Duodenal mucosa (tissue), 2 donors: ENCODE measurements around the gene TBC1D14.
A peak's percentile ranks its signal among the peaks of the same experiment; 100 is the strongest.

Experiments
- H3K27ac ChIP-seq: one replicate; pipeline ENCODE4 v1.7.0; 2013; ENCODE audit warnings: low read depth, low read length
- H3K27me3 ChIP-seq, 2 donors: one replicate each; pipeline ENCODE4 v1.7.0; 2013; ENCODE audit warnings: low read length in 2 of 2, control low read depth in 1 of 2; ENCODE audit not compliant: insufficient read depth in 2 of 2, control insufficient read depth in 1 of 2
- H3K36me3 ChIP-seq, 2 donors: one replicate each; pipeline ENCODE4 v1.7.0; 2013; ENCODE audit warnings: low read length in 2 of 2, control low read depth in 1 of 2; ENCODE audit not compliant: insufficient read depth in 2 of 2, control insufficient read depth in 1 of 2
- H3K4me1 ChIP-seq, 2 donors: one replicate each; pipeline ENCODE4 v1.7.0; 2013; ENCODE audit warnings: low read length in 2 of 2, control low read depth in 1 of 2; ENCODE audit not compliant: insufficient read depth in 2 of 2, control insufficient read depth in 1 of 2
- H3K4me3 ChIP-seq, 2 donors: one replicate each; pipeline ENCODE4 v1.7.0; 2013; ENCODE audit warnings: low read length in 2 of 2, low read depth in 1 of 2
- H3K9ac ChIP-seq, 2 donors: one replicate each; pipeline ENCODE4 v1.7.0; 2013; ENCODE audit warnings: low read length in 2 of 2, low read depth in 1 of 2
- H3K9me3 ChIP-seq, 2 donors: one replicate each; pipeline ENCODE4 v1.7.0; 2013; ENCODE audit warnings: low read length in 2 of 2, control low read depth in 1 of 2; ENCODE audit not compliant: control insufficient read depth in 1 of 2

TBC1D14 gene

DNA sequence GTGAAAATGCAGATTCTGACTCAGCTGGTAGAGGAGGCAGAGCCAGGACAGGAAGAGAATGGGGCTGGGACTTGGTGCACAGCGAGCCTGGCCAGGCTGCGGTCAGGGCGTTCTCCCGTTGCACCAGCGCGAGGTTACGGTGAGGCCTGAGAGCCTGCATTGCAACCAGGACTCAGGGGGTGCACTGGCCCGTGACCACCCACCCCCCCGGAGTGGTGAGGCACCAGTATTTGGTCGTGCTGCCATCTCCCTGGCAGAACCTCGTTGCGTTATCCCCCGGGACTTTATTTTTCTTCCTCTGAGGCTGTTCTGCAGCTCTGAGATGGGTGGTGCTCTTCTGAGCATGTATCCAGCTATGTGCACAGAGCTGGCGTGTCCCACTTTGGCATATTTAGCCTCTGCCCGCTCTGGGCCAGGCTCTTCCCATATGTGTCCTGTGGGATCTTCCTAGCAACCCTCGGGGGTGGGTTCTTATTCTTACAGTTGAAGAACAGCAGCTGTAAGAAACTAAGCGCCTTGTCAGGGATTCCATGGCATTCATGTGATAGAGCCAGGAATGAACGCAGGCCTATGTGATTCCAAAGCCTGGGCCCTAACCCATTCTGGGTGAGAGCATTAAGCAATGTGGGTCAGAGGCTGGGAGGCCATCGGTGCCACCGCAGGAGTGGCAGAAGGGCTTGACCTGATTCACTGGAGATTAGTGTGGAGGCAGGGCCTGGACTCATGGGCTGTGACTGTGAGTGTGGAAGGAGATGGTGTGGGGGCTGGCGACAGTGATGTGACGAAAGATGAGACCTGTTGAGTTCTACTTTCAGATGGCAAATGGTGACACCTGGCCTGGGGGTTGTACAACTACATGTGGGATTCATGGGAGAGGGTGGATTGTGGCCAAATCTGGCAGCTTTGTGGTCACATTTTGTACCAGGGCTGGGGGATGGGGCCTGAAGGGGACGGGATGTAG, 136.6 kb downstream of the TBC1D14 start:
- peaks cover 0 to 12% of the 10 kb centered on the region in 2 donors for H3K36me3 ChIP-seq
- no peak overlapping the region for H3K9ac ChIP-seq
- no peaks in the 10 kb centered on the region for H3K27me3 ChIP-seq
- H3K9me3 ChIP-seq, result no peaks in the 10 kb centered on the region
- H3K27ac ChIP-seq, result no peak overlapping the region
- H3K4me1 ChIP-seq, result peaks cover 34 to 40% of the 10 kb centered on the region in 2 donors
- H3K4me3 ChIP-seq, result peak overlapping the region; percentile 9 to 83

DNA sequence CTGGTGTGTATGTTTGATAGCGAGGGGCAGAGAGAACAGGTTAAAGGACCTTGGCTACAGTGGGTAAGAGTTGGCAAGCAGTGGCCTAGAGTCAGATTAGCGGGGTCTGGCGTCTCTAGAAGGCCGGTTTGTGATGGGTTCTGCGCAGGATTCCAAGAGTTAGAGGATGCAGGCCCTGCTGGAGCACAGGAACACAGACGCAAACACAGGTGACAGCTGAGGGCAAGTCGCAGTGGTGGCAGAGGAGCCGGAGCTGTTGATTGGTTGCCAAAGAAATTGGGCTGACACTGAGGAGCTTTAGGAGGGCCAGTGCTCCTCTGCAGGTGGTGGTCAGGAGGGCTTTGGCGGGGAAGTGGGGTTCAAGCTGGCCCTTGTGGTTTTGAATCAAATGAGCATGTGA, 137.3 kb downstream of the TBC1D14 start:
- H3K36me3 ChIP-seq, result peaks cover 0 to 15% of the 10 kb centered on the region in 2 donors
- no peaks in the 10 kb centered on the region for H3K27me3 ChIP-seq
- no peak overlapping the region for H3K27ac ChIP-seq
- no peaks in the 10 kb centered on the region for H3K9me3 ChIP-seq
- H3K9ac ChIP-seq, result no peak overlapping the region
- H3K4me1 ChIP-seq, result peaks cover 26 to 34% of the 10 kb centered on the region in 2 donors
- H3K4me3 ChIP-seq, result no peak overlapping the region

DNA sequence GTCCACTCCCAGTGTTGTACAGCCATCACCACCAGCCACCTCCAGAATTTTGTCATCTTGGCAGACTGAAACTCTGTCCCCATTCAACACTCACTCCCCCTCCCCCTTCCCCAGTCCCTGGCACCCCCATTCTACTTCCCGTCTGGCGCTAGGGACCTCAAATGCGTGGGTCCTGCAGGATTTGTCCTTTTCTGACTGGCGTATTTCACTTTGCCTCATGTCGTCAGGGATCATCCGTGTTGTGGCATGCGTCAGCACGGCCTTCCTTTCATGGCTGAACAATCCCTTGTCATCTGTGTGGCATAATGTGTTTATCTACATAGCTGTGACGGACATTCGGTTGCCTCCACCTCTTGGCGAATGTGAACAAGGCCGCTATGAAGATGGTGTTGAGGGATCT, 139.0 kb downstream of the TBC1D14 start:
- no peak overlapping the region for H3K27ac ChIP-seq
- H3K9me3 ChIP-seq, result no peaks in the 10 kb centered on the region
- H3K4me3 ChIP-seq, result no peak overlapping the region
- no peak overlapping the region for H3K9ac ChIP-seq
- H3K4me1 ChIP-seq, result peaks cover 28 to 31% of the 10 kb centered on the region in 2 donors
- no peaks in the 10 kb centered on the region for H3K27me3 ChIP-seq
- H3K36me3 ChIP-seq, result peaks cover 1 to 24% of the 10 kb centered on the region in 2 donors

DNA sequence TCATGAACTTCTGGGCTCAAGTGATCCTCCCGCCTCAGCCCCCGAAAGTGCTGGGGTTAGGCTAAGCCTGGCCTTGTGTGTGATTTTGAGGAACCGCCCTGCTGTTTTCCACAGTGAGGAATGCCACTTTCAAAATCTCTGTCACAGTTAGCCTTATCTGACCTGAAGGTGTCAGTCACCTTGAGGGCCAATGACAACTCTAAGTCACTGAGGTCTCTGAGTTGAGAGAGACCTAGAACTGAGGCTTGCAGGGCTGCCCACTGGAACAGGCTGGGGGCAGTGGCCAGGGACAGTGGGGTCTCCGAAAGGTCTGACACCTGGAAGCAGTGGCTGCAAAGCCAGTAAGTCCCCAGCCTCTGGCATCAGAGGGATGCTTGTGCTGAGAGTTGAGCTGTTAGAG, 139.7 kb downstream of the TBC1D14 start:
- Histone ChIP-seq H3K4me1 (peaks cover 28 to 31% of the 10 kb centered on the region in 2 donors), H3K4me3 (no peak overlapping the region), H3K27me3 (no peaks in the 10 kb centered on the region), H3K9me3 (no peaks in the 10 kb centered on the region), H3K36me3 (peaks cover 5 to 31% of the 10 kb centered on the region in 2 donors), H3K27ac (no peak overlapping the region), H3K9ac (no peak overlapping the region)

DNA sequence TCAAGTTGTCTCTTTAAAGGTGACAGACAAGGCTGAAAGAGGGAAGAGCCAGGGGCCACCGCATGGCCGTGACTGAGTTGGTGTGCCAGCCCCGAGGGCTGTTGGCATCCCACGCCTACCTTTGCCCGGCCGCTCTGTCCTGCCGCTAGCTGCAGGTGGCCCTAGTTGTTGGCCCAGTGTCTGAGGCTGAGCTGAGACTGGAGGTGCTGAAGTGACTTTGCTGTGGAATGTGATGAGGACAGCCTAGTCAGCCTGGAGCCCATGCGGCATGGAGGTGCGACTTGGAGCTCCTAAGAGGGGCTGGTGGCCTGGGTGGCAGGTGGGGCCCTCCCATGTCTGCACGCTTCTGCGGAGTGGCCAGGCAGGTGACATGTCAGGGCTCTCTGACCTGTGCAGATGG, 140.1 kb downstream of the TBC1D14 start:
- peaks cover 26 to 27% of the 10 kb centered on the region in 2 donors for H3K4me1 ChIP-seq
- H3K9ac ChIP-seq, result no peak overlapping the region
- H3K9me3 ChIP-seq, result no peaks in the 10 kb centered on the region
- H3K36me3 ChIP-seq, result peaks cover 9 to 35% of the 10 kb centered on the region in 2 donors
- no peak overlapping the region for H3K27ac ChIP-seq
- no peak overlapping the region for H3K4me3 ChIP-seq
- H3K27me3 ChIP-seq, result no peaks in the 10 kb centered on the region

DNA sequence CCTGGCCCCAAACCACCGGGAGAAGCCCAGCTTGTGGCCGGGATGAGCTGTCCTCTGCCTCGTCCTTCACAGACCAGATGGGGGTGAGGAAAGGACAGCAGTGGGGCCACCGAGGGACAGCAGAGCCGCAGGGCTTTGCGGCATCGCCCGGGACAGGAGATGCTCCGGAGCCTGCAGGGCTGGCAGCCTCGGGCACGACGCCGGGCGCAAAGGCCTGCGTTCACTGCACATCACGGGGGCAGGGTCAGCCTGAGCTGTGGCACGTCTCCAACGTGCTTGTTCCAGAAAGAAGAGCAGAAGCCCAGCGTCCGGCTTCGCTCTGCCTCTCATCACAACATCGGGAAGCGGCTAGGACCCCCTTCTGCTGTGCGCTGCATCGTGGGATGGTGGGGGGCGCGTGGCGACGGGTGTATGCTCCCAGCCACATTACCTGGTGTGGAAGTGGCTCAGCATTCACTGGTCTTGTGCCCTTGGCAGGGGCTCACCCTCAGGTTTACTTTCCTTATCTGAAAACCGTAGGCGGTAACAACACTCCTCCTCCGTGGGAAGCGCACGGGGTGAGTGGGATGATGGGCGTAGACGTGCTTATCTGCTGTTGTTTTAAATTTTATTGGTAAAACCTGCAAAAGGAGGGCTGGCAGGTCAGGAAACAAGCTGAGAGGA, 141.0 kb downstream of the TBC1D14 start:
- Histone ChIP-seq H3K4me1 (peaks cover 17 to 18% of the 10 kb centered on the region in 2 donors), H3K9me3 (no peaks in the 10 kb centered on the region), H3K27me3 (no peaks in the 10 kb centered on the region), H3K9ac (no peak overlapping the region), H3K4me3 (no peak overlapping the region), H3K36me3 (peaks cover 16 to 44% of the 10 kb centered on the region in 2 donors), H3K27ac (no peak overlapping the region)

DNA sequence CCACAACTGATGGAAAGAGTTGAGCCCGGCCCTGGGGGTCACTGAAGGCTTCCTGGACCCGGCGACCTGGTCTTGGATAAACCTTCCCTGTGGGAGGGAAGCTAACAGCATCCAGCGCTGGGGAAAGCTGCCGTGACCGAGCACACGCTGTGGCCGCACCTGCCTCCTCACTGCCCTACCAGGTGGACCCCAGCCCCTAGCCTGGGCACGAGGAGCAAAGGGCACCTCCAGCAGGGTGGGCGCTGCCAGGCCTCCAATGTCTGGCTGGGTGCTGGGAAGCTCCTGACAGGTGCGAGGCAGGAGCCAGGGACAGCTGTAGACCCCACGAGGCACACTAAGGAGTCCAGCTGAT, 141.5 kb downstream of the TBC1D14 start:
- Histone ChIP-seq H3K4me1 (peaks cover 13% of the 10 kb centered on the region in 2 donors), H3K27ac (no peak overlapping the region), H3K27me3 (no peaks in the 10 kb centered on the region)

DNA sequence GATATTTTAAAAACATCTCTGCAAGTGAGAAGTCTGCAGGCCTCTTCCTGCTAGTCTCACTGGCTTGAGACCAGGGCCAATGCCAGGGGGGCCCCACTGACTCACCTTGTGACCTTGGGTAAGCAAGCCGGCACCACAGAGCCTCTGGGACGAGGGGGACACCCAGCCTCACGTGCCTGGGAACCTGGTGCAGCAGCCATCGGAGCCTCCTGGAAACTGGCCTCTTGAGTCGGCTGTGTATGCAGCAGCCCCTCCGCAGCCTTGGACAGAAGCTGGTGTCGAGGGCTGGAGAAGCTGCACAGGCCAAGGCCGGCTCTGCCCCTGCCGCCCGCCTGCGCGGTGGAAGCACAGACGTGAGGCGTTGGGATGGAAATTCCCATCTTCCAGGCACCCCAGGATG, 142.3 kb downstream of the TBC1D14 start:
- Histone ChIP-seq H3K27me3 (no peaks in the 10 kb centered on the region), H3K4me1 (peaks cover 5 to 6% of the 10 kb centered on the region in 2 donors), H3K36me3 (peaks cover 16 to 56% of the 10 kb centered on the region in 2 donors), H3K9me3 (no peaks in the 10 kb centered on the region), H3K9ac (no peak overlapping the region), H3K27ac (no peak overlapping the region), H3K4me3 (no peak overlapping the region)

More for the DNA sequence above, 141.5 kb downstream of the TBC1D14 start:
- H3K4me3 ChIP-seq, result no peak overlapping the region
- no peak overlapping the region for H3K9ac ChIP-seq
- no peaks in the 10 kb centered on the region for H3K9me3 ChIP-seq
- peaks cover 16 to 48% of the 10 kb centered on the region in 2 donors for H3K36me3 ChIP-seq

DNA sequence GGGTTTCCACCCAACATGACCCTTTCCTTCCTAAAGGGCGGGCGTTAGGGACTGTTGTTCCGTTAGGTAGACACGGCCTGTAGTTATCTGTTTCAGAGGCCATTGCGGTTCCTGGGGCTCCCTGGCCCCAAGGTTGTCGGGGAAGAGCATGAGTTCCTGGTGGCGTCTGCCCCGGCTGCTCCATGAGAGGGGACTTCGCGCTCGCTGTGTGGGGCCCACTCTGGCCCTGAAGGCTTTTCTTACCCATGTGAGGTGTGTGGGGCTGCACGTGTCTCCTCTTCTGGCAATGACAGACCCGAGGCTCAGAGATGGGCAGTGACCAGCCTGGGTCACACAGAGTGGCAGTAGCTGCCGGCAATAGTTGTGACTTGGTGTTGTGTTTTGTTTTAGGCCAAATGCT, 142.7 kb downstream of the TBC1D14 start:
- H3K36me3 ChIP-seq, result peaks cover 16 to 53% of the 10 kb centered on the region in 2 donors
- no peak overlapping the region for H3K27ac ChIP-seq
- no peak overlapping the region for H3K9ac ChIP-seq
- no peaks in the 10 kb centered on the region for H3K27me3 ChIP-seq
- no peaks in the 10 kb centered on the region for H3K9me3 ChIP-seq
- H3K4me3 ChIP-seq, result no peak overlapping the region
- H3K4me1 ChIP-seq, result peaks cover 2 to 3% of the 10 kb centered on the region in 2 donors
